ENCODE results near the gene SEMA5B. TPM values are rescaled to one million over a fixed set of nuclear protein-coding genes. Genes with fewer than 3 reads are reported as not detected.

SEMA5B gene
- total and polyA plus RNA-seq, 2 of the 4 experiments (the other 2 are of a cell fraction), result not detected

- H2BK120ac ChIP-seq (ENCODE audit: low read depth, low read length), result no peak overlapping the region
- intact Hi-C loops (cut with micrococcal nuclease), result no loop called here
- no peak overlapping the region for H3K27ac ChIP-seq (ENCODE audit: insufficient read depth, low read length)
- DNase-seq, result no peak
- no peak overlapping the region for H3K18ac ChIP-seq (ENCODE audit: low read depth, low read length)
- no peak overlapping the region for H2AK5ac ChIP-seq (ENCODE audit: low read depth, low read length)
- no peaks in the 10 kb centered on the region for H3K4me1 ChIP-seq (ENCODE audit: control insufficient read depth, insufficient read depth, low read length)
- no peak overlapping the region for H3K4me2 ChIP-seq (ENCODE audit: low read depth, low read length)
- ATAC-seq (ENCODE audit: low read depth), result no peak
- TF ChIP-seq CHD1 (IDR thresholded peaks at IDR 0.05; ENCODE audit: low read depth, low read length), result no peak
- TF ChIP-seq SMC3 (IDR thresholded peaks at IDR 0.05; ENCODE audit: low read depth, low read length), result no peak
- TF ChIP-seq USF2 (IDR thresholded peaks at IDR 0.05; ENCODE audit: low read depth, low read length), result no peak
- TF ChIP-seq RAD21 (IDR thresholded peaks at IDR 0.05; ENCODE audit: low read length), result no peak
- no peak overlapping the region for H3K4ac ChIP-seq (ENCODE audit: low read depth, low read length)
- no peaks in the 10 kb centered on the region for H4K20me1 ChIP-seq (ENCODE audit: insufficient read depth, low read length)
- no TSS peak for BruUV-seq (replicated peaks)
- H2AFZ ChIP-seq (replicated peaks; ENCODE audit: low read length, poor library complexity), result no peak overlapping the region
- H2BK15ac ChIP-seq (ENCODE audit: low read depth, low read length), result no peak overlapping the region
- H3K23ac ChIP-seq (ENCODE audit: low read depth, low read length), result no peak overlapping the region
- H4K91ac ChIP-seq (ENCODE audit: insufficient read depth, low read depth, low read length), result no peak overlapping the region
- no peak overlapping the region for H4K5ac ChIP-seq (ENCODE audit: low read depth, low read length)
- no peak overlapping the region for H2BK20ac ChIP-seq (ENCODE audit: low read depth, low read length)
- WGBS, 2 experiments (ENCODE audit: extremely low coverage in 2 of 2, insufficient read length in 1 of 2), result 42% methylated on average over 2 of the region's 5 CpGs; no CpG with 5 or more reads in 1 of the 2 experiments
- no peaks in the 10 kb centered on the region for H3K79me1 ChIP-seq (ENCODE audit: low read depth in 1 of 2, low read length in 2 of 2)
- H3K56ac ChIP-seq (ENCODE audit: extremely low read depth, insufficient read depth, low read length), result no peak overlapping the region
- H3K9me3 ChIP-seq (ENCODE audit: control insufficient read depth, insufficient read depth, low read length), result no peaks in the 10 kb centered on the region
- ChIA-PET POLR2A (ENCODE audit: unreplicated experiment) (no interaction called here), CTCF (no interaction called here)
- H3K27me3 ChIP-seq (ENCODE audit: control insufficient read depth, insufficient read depth, low read length), result peaks cover 83% of the 10 kb centered on the region
- no peak overlapping the region for H3K14ac ChIP-seq (replicated peaks; ENCODE audit: low read depth, low read length)
- H4K8ac ChIP-seq (ENCODE audit: low read depth in 2 of 2, low read length in 2 of 2), result no peak overlapping the region
- H3K9ac ChIP-seq (ENCODE audit: low read depth, low read length), result no peak overlapping the region
- dilution Hi-C loops (cut with HindIII; ENCODE audit: low sequenced_read_pairs, unreplicated experiment), result no loop called here
- no peak overlapping the region for H2AK9ac ChIP-seq (replicated peaks; ENCODE audit: low read depth, low read length, poor library complexity)
- no peaks in the 10 kb centered on the region for H3K36me3 ChIP-seq (ENCODE audit: control insufficient read depth, insufficient read depth, low read length)
- H3K4me3 ChIP-seq (ENCODE audit: insufficient read depth, low read depth, low read length), result no peak overlapping the region
- in situ Hi-C loops (cut with MboI; ENCODE audit: low sequenced_read_pairs), result no loop called here
- no peak overlapping the region for H2BK5ac ChIP-seq (ENCODE audit: low read depth, low read length, poor library complexity, severe bottlenecking)
- H3K9me1 ChIP-seq (ENCODE audit: insufficient read depth, low read length), result no peaks in the 10 kb centered on the region
Measured at GRCh38 chr3:122959339-122959738, 68.2 kb downstream of the SEMA5B start.

Data from IMR-90 (cell line).